DND-41 (cell line): Measurements from ENCODE around the gene TALDO1.
A peak's percentile ranks its signal among the peaks of the same experiment; 100 is the strongest.

ENCODE experiments used
- ATAC-seq: fragments of 200-7000 bp; cut with Tn5 transposase; 3 replicates; pipeline ENCODE4 v1.9.1; 2021; ENCODE audit warnings: low read depth; ENCODE audit not compliant: insufficient read depth
- DNase-seq: peaks from one replicate; pipeline ENCODE4 v3.0.0-alpha.2; 2020
- H2AFZ ChIP-seq: 2 replicates; pipeline ENCODE4 v1.6.0; 2012; ENCODE audit warnings: low read depth, low read length
- H3K27ac ChIP-seq: 2 replicates; pipeline ENCODE4 v1.5.1; 2012; ENCODE audit warnings: low read length, inconsistent platforms
- H3K27me3 ChIP-seq: fragments of 200-600 bp; sonication (generic); 2 replicates; pipeline ENCODE4 v1.6.0; 2012; ENCODE audit warnings: low read length, mild to moderate bottlenecking, inconsistent platforms; ENCODE audit not compliant: insufficient read depth, poor library complexity
- H3K36me3 ChIP-seq: 2 replicates; pipeline ENCODE4 v1.5.1; 2012; ENCODE audit warnings: low read length, inconsistent platforms; ENCODE audit not compliant: insufficient read depth
- H3K4me1 ChIP-seq: 2 replicates; pipeline ENCODE4 v1.5.1; 2012; ENCODE audit warnings: mild to moderate bottlenecking, low read length; ENCODE audit not compliant: insufficient read depth
- H3K4me2 ChIP-seq: 2 replicates; pipeline ENCODE4 v1.6.0; 2012; ENCODE audit warnings: mild to moderate bottlenecking, moderate library complexity, low read length, inconsistent platforms; ENCODE audit not compliant: insufficient read depth
- H3K4me3 ChIP-seq, 2 experiments: fragments of 200-600 bp in 1 of 2; shearing (Covaris generic) in 1 of 2; 2 replicates each; pipeline ENCODE4 v1.5.1; 2012 to 2016; ENCODE audit warnings: inconsistent platforms in 2 of 2, low read length in 2 of 2, mild to moderate bottlenecking in 2 of 2, low read depth in 1 of 2, moderate library complexity in 1 of 2
- H3K79me2 ChIP-seq: 2 replicates; pipeline ENCODE4 v1.6.0; 2012; ENCODE audit warnings: low read length, inconsistent platforms; ENCODE audit not compliant: insufficient read depth
- H3K9ac ChIP-seq: 2 replicates; pipeline ENCODE4 v1.6.0; 2012; ENCODE audit warnings: low read depth, mild to moderate bottlenecking, inconsistent platforms, low read length, moderate library complexity
- H3K9me3 ChIP-seq: 2 replicates; pipeline ENCODE4 v1.5.1; 2012; ENCODE audit warnings: low read length, moderate library complexity, mild to moderate bottlenecking, inconsistent platforms; ENCODE audit not compliant: insufficient read depth, severe bottlenecking
- H4K20me1 ChIP-seq: 2 replicates; pipeline ENCODE4 v1.6.0; 2012; ENCODE audit warnings: low read length; ENCODE audit not compliant: insufficient read depth
- CTCF ChIP-seq: IDR thresholded peaks from 2 replicates; pipeline ENCODE4 v1.5.1; 2012; ENCODE audit warnings: borderline replicate concordance, low read length, moderate library complexity, mild to moderate bottlenecking; ENCODE audit not compliant: poor library complexity, severe bottlenecking; ENCODE audit errors: extremely low read depth
- EZH2 ChIP-seq: IDR thresholded peaks from 3 replicates; pipeline ENCODE4 v1.6.1; 2012; ENCODE audit warnings: borderline replicate concordance, low read depth, mild to moderate bottlenecking, moderate library complexity, low read length, inconsistent platforms; ENCODE audit not compliant: severe bottlenecking

The TALDO1 gene

GRCh38 chr11:764322-765024 is 17.2 kb downstream of the TALDO1 start:
- no peaks in the 10 kb centered on the region for H3K27me3 ChIP-seq
- H3K4me2 ChIP-seq = no peak overlapping the region
- no peaks in the 10 kb centered on the region; the same call in 1 of the 2 replicates for H3K79me2 ChIP-seq
- H3K9me3 ChIP-seq = no peaks in the 10 kb centered on the region
- H3K4me3 ChIP-seq = no peak overlapping the region
- H2AFZ ChIP-seq = no peak overlapping the region
- no peak overlapping the region for H3K27ac ChIP-seq
- TF ChIP-seq CTCF (no peak), EZH2 (no peak)
- peaks cover 80% of the 10 kb centered on the region for H3K36me3 ChIP-seq
- H4K20me1 ChIP-seq = peaks cover 45% of the 10 kb centered on the region
- H3K9ac ChIP-seq = no peak overlapping the region
- no peaks in the 10 kb centered on the region for H3K4me1 ChIP-seq
- ATAC-seq (no peak), DNase-seq (no peak)

- H3K4me2 ChIP-seq = no peak overlapping the region
- ATAC-seq = peak; percentile 73
- H3K9ac ChIP-seq = no peak overlapping the region
- no peaks in the 10 kb centered on the region for H3K9me3 ChIP-seq
- TF ChIP-seq CTCF = peak; percentile 84
- TF ChIP-seq EZH2 = no peak
- no peaks in the 10 kb centered on the region for H3K4me1 ChIP-seq
- H3K27ac ChIP-seq = no peak overlapping the region
- peak; percentile 73 for DNase-seq
- H3K27me3 ChIP-seq = no peaks in the 10 kb centered on the region
- H3K4me3 ChIP-seq = no peak overlapping the region
- H3K79me2 ChIP-seq = no peaks in the 10 kb centered on the region; the same call in 1 of the 2 replicates
- no peak overlapping the region for H2AFZ ChIP-seq
- H3K36me3 ChIP-seq = peaks cover 78% of the 10 kb centered on the region
- H4K20me1 ChIP-seq = peaks cover 49% of the 10 kb centered on the region
Observed at GRCh38 chr11:765025-765801, 17.9 kb downstream of the TALDO1 start.

- Histone ChIP-seq H3K9ac (no peak overlapping the region), H3K4me1 (no peaks in the 10 kb centered on the region), H3K4me3 (no peak overlapping the region), H3K4me2 (no peak overlapping the region), H3K27ac (no peak overlapping the region), H2AFZ (no peak overlapping the region), H3K79me2 (peaks cover 4% of the 10 kb centered on the region), H3K9me3 (no peaks in the 10 kb centered on the region), H3K27me3 (no peaks in the 10 kb centered on the region), H4K20me1 (peaks cover 54% of the 10 kb centered on the region), H3K36me3 (peaks cover 81% of the 10 kb centered on the region)
- ATAC-seq (no peak), DNase-seq (no peak)
- no peak for TF ChIP-seq EZH2
- no peak for TF ChIP-seq CTCF
Observed at GRCh38 chr11:765802-766091, 18.5 kb downstream of the TALDO1 start.
